ENCODE measurements around the gene CDS1.

DNA sequence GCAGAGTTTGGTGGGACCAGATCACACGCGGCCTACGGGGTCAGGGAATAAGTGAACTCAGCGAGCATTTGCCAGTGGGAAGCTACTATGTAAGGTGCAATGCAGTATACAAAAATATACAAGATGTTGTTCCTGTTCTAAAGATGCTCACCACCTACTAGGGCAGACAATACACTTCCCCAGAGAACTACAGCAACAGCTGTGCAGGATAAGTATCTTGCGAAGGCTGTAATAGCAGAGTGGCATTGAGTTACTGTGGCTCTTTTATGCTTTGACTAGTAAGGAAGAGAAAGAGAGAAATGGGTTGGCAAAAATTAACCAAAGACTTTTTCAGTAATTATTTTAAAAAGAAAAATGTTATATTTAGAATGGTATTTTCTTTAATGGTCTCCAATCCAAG lies 61.2 kb downstream of the CDS1 start:
- TF ChIP-seq CTCF (IDR thresholded peaks at IDR 0.05; ENCODE audit: low read depth, low read length) (no peak), EZH2phosphoT487 (IDR thresholded peaks at IDR 0.05; ENCODE audit: low read depth) (no peak)
